H1 (cell line): Measurements from ENCODE around the gene SLC35F1. TPM values are rescaled to one million over a fixed set of nuclear protein-coding genes. Genes with fewer than 3 reads are reported as not detected.

ENCODE experiments used
- CTCF ChIA-PET: fragments of 300-600 bp; sonication (Branson Sonifier 250); formaldehyde crosslinking; loops from one replicate; lab custom pipeline; 2021; ENCODE audit not compliant: partially characterized antibody; lab: Charles Lee
- POLR2A ChIA-PET: fragments of 300-600 bp; sonication (Branson Sonifier 250); formaldehyde crosslinking; loops from one replicate; lab custom pipeline; 2021; ENCODE audit warnings: inconsistent platforms; ENCODE audit not compliant: partially characterized antibody; lab: Charles Lee
- DNase-seq, 2 experiments: peaks; one replicate each; pipeline versions ENCODE4 v3.0.0 to v3.0.0-alpha.2; 2010 to 2022; ENCODE audit warnings: low spot score in 2 of 2, low read depth in 1 of 2, mixed read lengths in 1 of 2
- FAIRE-seq: peaks from 2 replicates; lab custom pipeline; 2011; peaks lifted over from hg19 to GRCh38; lab: Jason Lieb, UNC
- H2AFZ ChIP-seq: 2 replicates; pipeline ENCODE4 v1.8.1; 2012; ENCODE audit warnings: low read length, inconsistent platforms
- H2AK5ac ChIP-seq: 2 replicates; pipeline ENCODE4 v1.6.1; 2013; ENCODE audit warnings: low read depth, low read length
- H2BK120ac ChIP-seq: replicated peaks from 2 replicates; pipeline ENCODE3; 2013; ENCODE audit warnings: low read depth, low read length, inconsistent platforms
- H2BK12ac ChIP-seq: 2 replicates; pipeline ENCODE4 v1.6.1; 2013; ENCODE audit warnings: low read depth, low read length
- H2BK15ac ChIP-seq: 2 replicates; pipeline ENCODE4 v1.6.1; 2013; ENCODE audit warnings: low read length
- H2BK20ac ChIP-seq: 2 replicates; pipeline ENCODE4 v1.6.1; 2013; ENCODE audit warnings: low read length
- H2BK5ac ChIP-seq: 2 replicates; pipeline ENCODE4 v1.6.1; 2013; ENCODE audit warnings: low read depth, low read length
- H3K14ac ChIP-seq: 2 replicates; pipeline ENCODE4 v1.6.1; 2013; ENCODE audit warnings: inconsistent platforms; ENCODE audit not compliant: insufficient read length
- H3K18ac ChIP-seq: 2 replicates; pipeline ENCODE4 v1.6.1; 2013; ENCODE audit warnings: low read length; ENCODE audit errors: extremely low read depth
- H3K23ac ChIP-seq: 2 replicates; pipeline ENCODE4 v1.6.1; 2013; ENCODE audit warnings: inconsistent platforms; ENCODE audit not compliant: insufficient read length
- H3K23me2 ChIP-seq: 2 replicates; pipeline ENCODE4 v1.6.1; 2013; ENCODE audit warnings: low read depth, low read length
- H3K27ac ChIP-seq: 2 replicates; pipeline ENCODE4 v1.6.1; 2011; ENCODE audit warnings: low read depth, low read length, inconsistent platforms
- H3K27me3 ChIP-seq, 4 experiments: replicated peaks in 1 of 4; 1 replicate in 1 of 4; 2 replicates in 3 of 4; pipeline versions ENCODE4 v1.6.1 to v1.8.1; 2011 to 2013; ENCODE audit warnings: low read length in 3 of 4, mild to moderate bottlenecking in 3 of 4, inconsistent platforms in 2 of 4, mixed read lengths in 2 of 4, moderate library complexity in 1 of 4; ENCODE audit not compliant: control insufficient read depth in 3 of 4, insufficient read depth in 3 of 4; ENCODE audit errors: extremely low read depth in 1 of 4
- H3K36me3 ChIP-seq, 4 experiments: 2 replicates each; pipeline versions ENCODE4 v1.6.1 to v1.8.1; 2011 to 2013; ENCODE audit warnings: mild to moderate bottlenecking in 4 of 4, low read length in 3 of 4, moderate library complexity in 2 of 4, control low read depth in 1 of 4, inconsistent platforms in 1 of 4; ENCODE audit not compliant: insufficient read depth in 4 of 4, control insufficient read depth in 2 of 4
- H3K4ac ChIP-seq: replicated peaks from 2 replicates; pipeline ENCODE3; 2013; ENCODE audit warnings: low read length, low read depth, mixed read lengths, inconsistent platforms; ENCODE audit not compliant: insufficient read length
- H3K4me1 ChIP-seq, 4 experiments: replicated peaks in 1 of 4; 1 replicate in 1 of 4; 2 replicates in 3 of 4; pipeline versions ENCODE4 v1.6.1 to v1.8.1; 2011 to 2013; ENCODE audit warnings: low read length in 3 of 4, inconsistent platforms in 2 of 4, mixed read lengths in 1 of 4; ENCODE audit not compliant: insufficient read depth in 4 of 4, control insufficient read depth in 3 of 4
- H3K4me2 ChIP-seq, 2 experiments: 2 replicates each; pipeline versions ENCODE4 v1.6.1 to v1.8.1; 2011 to 2013; ENCODE audit warnings: low read depth in 2 of 2, low read length in 2 of 2, control low read depth in 1 of 2, inconsistent platforms in 1 of 2, mild to moderate bottlenecking in 1 of 2; ENCODE audit not compliant: insufficient read depth in 1 of 2
- H3K4me3 ChIP-seq, 4 experiments: fragments of 200-600, 300-600 bp in 1 of 4; sonication (generic), shearing (Covaris generic), sonication (Bioruptor Twin) in 1 of 4; 2 replicates each; pipeline versions ENCODE4 v1.5.1 to v1.8.1; 2011 to 2016; ENCODE audit warnings: low read length in 4 of 4, low read depth in 3 of 4, control low read depth in 2 of 4, inconsistent platforms in 2 of 4, mild to moderate bottlenecking in 2 of 4, mixed read lengths in 1 of 4, moderate library complexity in 1 of 4; ENCODE audit not compliant: insufficient read depth in 2 of 4; ENCODE audit errors: extremely low read depth in 1 of 4
- H3K56ac ChIP-seq: replicated peaks from 2 replicates; pipeline ENCODE3; 2013; ENCODE audit warnings: low read depth, mild to moderate bottlenecking, mixed read lengths, low read length, inconsistent platforms; ENCODE audit not compliant: insufficient read length
- H3K79me1 ChIP-seq: 2 replicates; pipeline ENCODE4 v1.6.1; 2013; ENCODE audit warnings: low read depth, low read length, control low read depth
- H3K79me2 ChIP-seq, 2 experiments: 2 replicates each; pipeline versions ENCODE4 v1.6.1 to v1.8.1; 2012 to 2013; ENCODE audit warnings: low read length in 2 of 2, mild to moderate bottlenecking in 2 of 2, inconsistent platforms in 1 of 2; ENCODE audit not compliant: insufficient read depth in 2 of 2, control insufficient read depth in 1 of 2
- H3K9ac ChIP-seq, 4 experiments: replicated peaks in 1 of 4; 1 replicate in 1 of 4; 2 replicates in 3 of 4; pipeline versions ENCODE4 v1.6.1 to v1.8.1; 2011 to 2013; ENCODE audit warnings: low read depth in 3 of 4, low read length in 3 of 4, control low read depth in 2 of 4, mild to moderate bottlenecking in 2 of 4, moderate library complexity in 2 of 4, inconsistent platforms in 1 of 4; ENCODE audit errors: extremely low read depth in 1 of 4
- H3K9me3 ChIP-seq, 2 experiments: 2 replicates each; pipeline versions ENCODE4 v1.6.1 to v1.8.1; 2012 to 2013; ENCODE audit warnings: mild to moderate bottlenecking in 2 of 2, moderate library complexity in 2 of 2, control low read depth in 1 of 2, inconsistent platforms in 1 of 2, low read depth in 1 of 2, low read length in 1 of 2, mixed read lengths in 1 of 2; ENCODE audit not compliant: insufficient read depth in 2 of 2
- H4K20me1 ChIP-seq, 2 experiments: replicated peaks in 1 of 2; 2 replicates each; pipeline versions ENCODE3 to v1.8.1; 2011 to 2013; ENCODE audit warnings: inconsistent platforms in 2 of 2, low read length in 2 of 2, mild to moderate bottlenecking in 1 of 2; ENCODE audit not compliant: insufficient read depth in 2 of 2, control insufficient read depth in 1 of 2
- H4K5ac ChIP-seq: 2 replicates; pipeline ENCODE4 v1.6.1; 2013; ENCODE audit warnings: low read length, low read depth, mixed read lengths, inconsistent platforms; ENCODE audit not compliant: insufficient read length
- H4K8ac ChIP-seq: 2 replicates; pipeline ENCODE4 v1.8.0; 2013; ENCODE audit warnings: mild to moderate bottlenecking, moderate library complexity, low read length, inconsistent platforms; ENCODE audit not compliant: insufficient read depth; ENCODE audit errors: extremely low read depth
- H4K91ac ChIP-seq: replicated peaks from 2 replicates; pipeline ENCODE3; 2013; ENCODE audit warnings: low read length, mixed read lengths, inconsistent platforms; ENCODE audit not compliant: insufficient read length
- CHD2 ChIP-seq: IDR thresholded peaks from 2 replicates; pipeline ENCODE4 v1.6.1; 2012; ENCODE audit warnings: low read length, improper control_type of control experiment
- E2F6 ChIP-seq: IDR thresholded peaks from 2 replicates; pipeline ENCODE4 v1.6.1; 2012; ENCODE audit warnings: inconsistent platforms
- FOSL1 ChIP-seq: IDR thresholded peaks from 2 replicates; pipeline ENCODE4 v1.6.1; 2011; ENCODE audit warnings: mild to moderate bottlenecking, low read depth, low read length, moderate library complexity; ENCODE audit not compliant: insufficient read depth
- GABPA ChIP-seq: IDR thresholded peaks from 2 replicates; pipeline ENCODE4 v1.6.1; 2011; ENCODE audit warnings: mild to moderate bottlenecking, low read length, moderate library complexity, borderline replicate concordance; ENCODE audit not compliant: insufficient read depth
- JUN ChIP-seq: IDR thresholded peaks from 2 replicates; pipeline ENCODE4 v1.6.1; 2011; ENCODE audit warnings: low read depth, mild to moderate bottlenecking, improper control_type of control experiment, low read length
- POU5F1 ChIP-seq: IDR thresholded peaks from 2 replicates; pipeline ENCODE4 v1.6.1; 2011; ENCODE audit warnings: low read depth, mild to moderate bottlenecking, low read length, moderate library complexity
- SIN3A ChIP-seq, 2 experiments: IDR thresholded peaks in 1 of 2; conservative IDR thresholded peaks in 1 of 2; 2 replicates each; pipeline ENCODE4 v1.6.1; 2011 to 2012; ENCODE audit warnings: low read length in 2 of 2, improper control_type of control experiment in 1 of 2, low read depth in 1 of 2, mild to moderate bottlenecking in 1 of 2
- SRF ChIP-seq: IDR thresholded peaks from 2 replicates; pipeline ENCODE4 v1.6.1; 2011; ENCODE audit warnings: mild to moderate bottlenecking, low read depth, low read length, moderate library complexity
- TAF7 ChIP-seq: optimal IDR thresholded peaks from 2 replicates; pipeline ENCODE3; 2011; ENCODE audit warnings: low read depth, mild to moderate bottlenecking, inconsistent platforms, low read length, moderate library complexity, borderline replicate concordance
- YY1 ChIP-seq: IDR thresholded peaks from 2 replicates; pipeline ENCODE4 v1.6.1; 2011; ENCODE audit warnings: low read depth, mild to moderate bottlenecking, low read length
- WGBS, 2 experiments: shearing (Covaris generic) in 1 of 2; methylation state at CpG; one replicate each; pipeline versions ENCODE4 v1.1.6 to v1.1.7; 2013 to 2015; ENCODE audit warnings: low lambda C conversion rate in 2 of 2, mixed read lengths in 2 of 2, inconsistent platforms in 1 of 2, low coverage in 1 of 2, missing lambda C conversion rate in 1 of 2; ENCODE audit not compliant: insufficient replicate concordance in 2 of 2, insufficient coverage in 1 of 2, insufficient read length in 1 of 2; ENCODE audit errors: extremely low coverage in 1 of 2, missing lambda C conversion rate in 1 of 2; 5-methylcytosine and 5-hydroxymethylcytosine counted together
- polyA plus RNA-seq, 7 experiments: library from polyadenylated mRNA; depleted of rRNA in 3 of 7; stranded (reverse) in 5 of 7; unstranded in 2 of 7; fragments of >200 nt in 5 of 7; fragments of 200-250 nt in 2 of 7; gene quantifications; 1 replicate in 5 of 7; 2 replicates in 1 of 7; 4 replicates in 1 of 7; pipeline versions ENCODE4 v1.2.1 to v1.2.3, GENCODE V29; 2011 to 2013; ENCODE audit warnings: missing spikeins in 2 of 7, mixed read lengths in 2 of 7
- total RNA-seq: library from RNA; stranded (reverse); fragmentation: NEBNext Ultra II Directional; extraction: Animal tissue kit (Norgen Biotek cat#: 25700); gene quantifications from 2 replicates; pipeline ENCODE4 v1.2.1, GENCODE V29; 2021
- TF ChIP-seq, protein P1 (sequence below): IDR thresholded peaks from 2 replicates; pipeline ENCODE4 v1.6.1; 2011; ENCODE audit warnings: low read depth, mild to moderate bottlenecking, low read length; ENCODE audit not compliant: insufficient read depth

SLC35F1 gene
- total and polyA plus RNA-seq, 2 of the 8 experiments (the other 6 are each of a cell fraction or from before 2014, with no cell fraction given) = 7.0 to 10.0 TPM

DNA sequence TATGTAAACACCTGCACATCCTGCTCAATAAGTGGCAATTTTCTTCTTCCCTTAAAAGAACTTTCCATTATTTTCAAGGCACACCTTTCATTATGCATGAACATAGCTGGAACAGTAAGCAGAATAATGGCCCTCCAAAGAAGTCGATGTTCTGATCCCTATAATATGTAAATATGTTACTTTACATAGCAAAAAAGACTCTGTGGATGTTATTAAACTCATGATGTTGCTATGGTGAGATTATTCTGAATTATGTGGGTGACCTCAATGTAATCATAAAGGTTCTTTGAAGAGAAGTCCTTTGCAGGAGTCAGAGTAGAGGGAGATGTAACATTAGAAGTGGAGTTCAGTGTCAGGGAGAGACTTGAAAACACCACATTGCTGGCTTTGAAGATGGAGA lies 341.1 kb downstream of the SLC35F1 start:
- POLR2A ChIA-PET = no interaction called here
- H2BK5ac ChIP-seq = no peak overlapping the region
- no peak overlapping the region for H3K18ac ChIP-seq
- H2BK120ac ChIP-seq = no peak overlapping the region
- H4K91ac ChIP-seq = no peak overlapping the region
- no peak overlapping the region for H3K23ac ChIP-seq
- H3K14ac ChIP-seq = no peak overlapping the region
- H2AFZ ChIP-seq = no peak overlapping the region
- no peak for TF ChIP-seq GABPA
- no peak for TF ChIP-seq E2F6
- TF ChIP-seq JUN = no peak
- TF ChIP-seq, protein P1, sequence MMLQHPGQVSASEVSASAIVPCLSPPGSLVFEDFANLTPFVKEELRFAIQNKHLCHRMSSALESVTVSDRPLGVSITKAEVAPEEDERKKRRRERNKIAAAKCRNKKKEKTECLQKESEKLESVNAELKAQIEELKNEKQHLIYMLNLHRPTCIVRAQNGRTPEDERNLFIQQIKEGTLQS = no peak
- no peak for TF ChIP-seq SIN3A (conservative IDR thresholded peaks at IDR 0.05 in 1 of 2, IDR thresholded peaks at IDR 0.05 in 1 of 2; ENCODE audit: low read depth in 1 of 2, low read length in 2 of 2)
- TF ChIP-seq POU5F1 = no peak
- no peak for TF ChIP-seq FOSL1
- no peak for TF ChIP-seq YY1
- TF ChIP-seq SRF = no peak
- no peak for TF ChIP-seq TAF7
- no peak for TF ChIP-seq CHD2
- H3K4ac ChIP-seq = no peak overlapping the region
- H4K8ac ChIP-seq = no peak overlapping the region
- no peaks in the 10 kb centered on the region for H3K79me1 ChIP-seq
- H3K4me3 ChIP-seq = no peak overlapping the region
- CTCF ChIA-PET = no interaction called here
- no peaks in the 10 kb centered on the region for H3K36me3 ChIP-seq
- H2BK20ac ChIP-seq = no peak overlapping the region
- no peak overlapping the region for H4K5ac ChIP-seq
- H3K56ac ChIP-seq = no peak overlapping the region
- no peaks in the 10 kb centered on the region for H4K20me1 ChIP-seq
- no peak overlapping the region for H3K27ac ChIP-seq
- no peaks in the 10 kb centered on the region for H3K23me2 ChIP-seq
- 0 out of 4 replicates have a peak, but pooled peaks cover 0 to 3% of the 10 kb centered on the region in 2 experiments for H3K9me3 ChIP-seq
- H2BK12ac ChIP-seq = no peak overlapping the region
- H2AK5ac ChIP-seq = no peak overlapping the region
- WGBS, 2 experiments = 94% methylated on average over 1 of the region's 1 CpG; no CpG with 5 or more reads in 1 of the 2 experiments
- no peak for DNase-seq
- no peak for FAIRE-seq
- no peak overlapping the region for H2BK15ac ChIP-seq
- no peak overlapping the region for H3K9ac ChIP-seq
- H3K79me2 ChIP-seq = no peaks in the 10 kb centered on the region
- H3K4me2 ChIP-seq = no peak overlapping the region
- H3K4me1 ChIP-seq = no peaks in the 10 kb centered on the region
- no peaks in the 10 kb centered on the region for H3K27me3 ChIP-seq
